K562 (cell line): ENCODE results near the gene ENPP6. TPM values are rescaled to one million over a fixed set of nuclear protein-coding genes. Genes with fewer than 3 reads are reported as not detected.
A peak's percentile ranks its signal among the peaks of the same experiment; 100 is the strongest.

ENCODE experiments used
- ATAC-seq: fragments of 200-7000 bp; cut with Tn5 transposase; 3 replicates; pipeline ENCODE4 v1.9.1; 2020; ENCODE audit warnings: moderate library complexity
- BruUV-seq: library from RNA; stranded (reverse); fragments of 400-500 nt; replicated peaks from 2 replicates; lab custom pipeline; 2021; lab: Mats Ljungman, UMichigan
- CTCF ChIA-PET: fragments of 300-600 bp; formaldehyde crosslinking; extraction: SDS; loops from one replicate; lab custom pipeline; 2021; ENCODE audit warnings: low intra/inter-chr PET ratio; lab: Yijun Ruan, JAX
- POLR2A ChIA-PET: fragments of 300-600, 350-650 bp; sonication (Branson Sonifier 250); formaldehyde crosslinking; extraction: SDS; loops from one replicate; lab custom pipeline; 2021; ENCODE audit warnings: antibody characterized with exemption, inconsistent platforms; lab: Yijun Ruan, JAX
- DNase-seq, 4 experiments: peaks; one replicate each; pipeline versions ENCODE4 v3.0.0 to v3.0.0-alpha.2; 2011 to 2018; ENCODE audit warnings: low spot score in 3 of 4, mixed read lengths in 3 of 4; ENCODE audit errors: extremely low read depth in 1 of 4
- FAIRE-seq: peaks from 2 replicates; lab custom pipeline; 2011; peaks lifted over from hg19 to GRCh38; lab: Jason Lieb, UNC
- H2AFZ ChIP-seq: 2 replicates; pipeline ENCODE4 v1.6.0; 2011; ENCODE audit warnings: low read depth, low read length, control low read depth, inconsistent platforms
- H3K27ac ChIP-seq: fragments of 200-600 bp; 3 replicates; pipeline ENCODE4 v1.8.0; 2011; ENCODE audit warnings: low read depth, mild to moderate bottlenecking, control low read depth, inconsistent platforms, low read length, moderate library complexity, mixed read lengths; ENCODE audit errors: extremely low read depth
- H3K27me3 ChIP-seq, 2 experiments: fragments of 300-600 bp in 1 of 2; 2 replicates in 1 of 2; 3 replicates in 1 of 2; pipeline versions ENCODE4 v1.6.0 to v1.8.0; 2011; ENCODE audit warnings: inconsistent platforms in 2 of 2, low read length in 2 of 2, mild to moderate bottlenecking in 1 of 2, mixed read lengths in 1 of 2, moderate library complexity in 1 of 2; ENCODE audit not compliant: control insufficient read depth in 2 of 2, insufficient read depth in 2 of 2
- H3K36me3 ChIP-seq: fragments of 300-600 bp; 3 replicates; pipeline ENCODE4 v1.8.0; 2011; ENCODE audit warnings: mild to moderate bottlenecking, low read length, inconsistent platforms; ENCODE audit not compliant: control insufficient read depth, insufficient read depth
- H3K4me1 ChIP-seq, 2 experiments: fragments of 200-600 bp in 1 of 2; replicated peaks in 1 of 2; 2 replicates in 1 of 2; 3 replicates in 1 of 2; pipeline versions ENCODE4 v1.5.1 to v1.8.0; 2011; ENCODE audit warnings: inconsistent platforms in 2 of 2, low read length in 2 of 2, mild to moderate bottlenecking in 1 of 2, mixed read lengths in 1 of 2, moderate library complexity in 1 of 2; ENCODE audit not compliant: control insufficient read depth in 2 of 2, insufficient read depth in 2 of 2
- H3K4me2 ChIP-seq: 2 replicates; pipeline ENCODE4 v1.6.1; 2011; ENCODE audit warnings: low read length, control low read depth, inconsistent platforms, mixed read lengths; ENCODE audit not compliant: insufficient read depth
- H3K4me3 ChIP-seq: fragments of 200-600 bp; sonication (generic), shearing (Covaris generic); 2 replicates; pipeline ENCODE4 v1.5.1; 2016; ENCODE audit warnings: control low read depth, inconsistent platforms
- H3K79me2 ChIP-seq: fragments of 200-600 bp; 3 replicates; pipeline ENCODE4 v1.8.0; 2011; ENCODE audit warnings: low read length, inconsistent platforms; ENCODE audit not compliant: control insufficient read depth, insufficient read depth
- H3K9ac ChIP-seq, 2 experiments: 2 replicates each; pipeline versions ENCODE4 v1.6.0 to v1.6.1; 2011; ENCODE audit warnings: low read depth in 2 of 2, low read length in 2 of 2, control low read depth in 1 of 2, inconsistent platforms in 1 of 2, mild to moderate bottlenecking in 1 of 2, mixed read lengths in 1 of 2; ENCODE audit not compliant: insufficient read depth in 1 of 2
- H3K9me1 ChIP-seq: one replicate; pipeline ENCODE4 v1.6.0; 2011; ENCODE audit warnings: inconsistent platforms, mild to moderate bottlenecking, low read length, moderate library complexity; ENCODE audit not compliant: control insufficient read depth, insufficient read depth
- H3K9me3 ChIP-seq: replicated peaks from 2 replicates; pipeline ENCODE4 v1.5.1; 2011; ENCODE audit warnings: low read depth, low read length, inconsistent platforms; ENCODE audit not compliant: control insufficient read depth, insufficient read depth
- H4K20me1 ChIP-seq: replicated peaks from 2 replicates; pipeline ENCODE4 v1.6.1; 2011; ENCODE audit warnings: low read length, inconsistent platforms, mixed read lengths; ENCODE audit not compliant: control insufficient read depth, insufficient read depth
- ADNP ChIP-seq: fragments of 200-800 bp; sonication (Bioruptor generic); IDR thresholded peaks from 2 replicates; pipeline ENCODE4 v1.6.1; 2016; ENCODE audit warnings: missing genetic modification characterization, missing compliant biosample characterization
- CBX1 ChIP-seq: sonication (generic); IDR thresholded peaks from 2 replicates; pipeline ENCODE4 v1.6.1; 2016; ENCODE audit warnings: antibody characterized with exemption, low read depth, mild to moderate bottlenecking
- FOXJ3 ChIP-seq: sonication (generic); formaldehyde crosslinking; IDR thresholded peaks from 2 replicates; pipeline ENCODE4 v1.4.0; 2020; ENCODE audit warnings: mild to moderate bottlenecking, missing genetic modification reagents
- RB1 ChIP-seq: fragments of 450-650 bp; IDR thresholded peaks from 2 replicates; pipeline ENCODE4 v1.6.1; 2017; ENCODE audit warnings: low read depth, mild to moderate bottlenecking
- SRSF7 ChIP-seq: fragments of 200-400 bp; formaldehyde crosslinking; optimal IDR thresholded peaks from 2 replicates; pipeline ENCODE3; 2017; ENCODE audit warnings: mild to moderate bottlenecking, low read depth, low read length
- THAP7 ChIP-seq: fragments of 250-450 bp; sonication (Bioruptor Pico); IDR thresholded peaks from 2 replicates; pipeline ENCODE4 v1.5.0; 2021
- ZNF12 ChIP-seq: sonication (generic); formaldehyde crosslinking; IDR thresholded peaks from 2 replicates; pipeline ENCODE4 v1.4.0; 2020; ENCODE audit warnings: mild to moderate bottlenecking, missing genetic modification reagents
- ZNF239 ChIP-seq: fragments of 250-450 bp; sonication (Bioruptor Pico); IDR thresholded peaks from 2 replicates; pipeline ENCODE4 v1.4.0; 2020; ENCODE audit warnings: mild to moderate bottlenecking
- ZNF583 ChIP-seq: fragments of 250-450 bp; sonication (Bioruptor Pico); IDR thresholded peaks from 2 replicates; pipeline ENCODE4 v1.4.0; 2020
- ZNF696 ChIP-seq: fragments of 250-450 bp; sonication (Bioruptor Pico); conservative IDR thresholded peaks from 2 replicates; pipeline ENCODE4 v1.4.0; 2020; ENCODE audit warnings: mild to moderate bottlenecking, moderate library complexity
- ZZZ3 ChIP-seq: fragments of 450-650 bp; IDR thresholded peaks from 2 replicates; pipeline ENCODE4 v1.6.1; 2016; ENCODE audit warnings: antibody characterized with exemption, mild to moderate bottlenecking, moderate library complexity
- WGBS: fragments of 100-300 bp; shearing (Covaris generic); methylation state at CpG from one replicate; pipeline ENCODE4 v1.1.6; 2016; ENCODE audit warnings: low coverage, mixed read lengths; ENCODE audit not compliant: insufficient coverage; ENCODE audit errors: missing lambda C conversion rate; 5-methylcytosine and 5-hydroxymethylcytosine counted together
- in situ Hi-C: fragments of 300-500 bp; cut with MboI; formaldehyde crosslinking; loops from 4 replicates; pipeline ENCODE4 v1.15.0; 2018; ENCODE audit warnings: inconsistent platforms, mixed read lengths
- intact Hi-C: fragments of 100-400 bp; cut with micrococcal nuclease; formaldehyde crosslinking; loops from 2 replicates; pipeline ENCODE4 v1.14.2; 2022
- polyA plus RNA-seq, 8 experiments: library from polyadenylated mRNA; depleted of rRNA in 4 of 8; stranded (reverse) in 5 of 8; unstranded in 3 of 8; fragments of >200 nt; fragmentation: Nextera tagmentation in 2 of 8; fragmentation: Illumina TruSeq in 1 of 8; extraction: Ambion mirVana in 2 of 8; extraction: Trizol in 1 of 8; gene quantifications; 2 replicates each; pipeline versions ENCODE4 v1.2.1 to v1.2.3, GENCODE V29; 2011 to 2014; ENCODE audit warnings: inconsistent platforms in 1 of 8, missing spikeins in 1 of 8
- total RNA-seq, 7 experiments: library from RNA; depleted of rRNA in 6 of 7; stranded (reverse); fragments of >200 nt in 6 of 7; fragmentation: Illumina TruSeq in 2 of 7; extraction: Trizol in 2 of 7; gene quantifications; 2 replicates each; pipeline versions ENCODE4 v1.2.1 to v1.2.3, GENCODE V29; 2011 to 2021; ENCODE audit warnings: low replicate concordance in 1 of 7
- TF ChIP-seq, protein P1 (sequence below): fragments of 250-450 bp; sonication (Bioruptor Pico); IDR thresholded peaks from 2 replicates; pipeline ENCODE4 v1.5.0; 2021; ENCODE audit warnings: mild to moderate bottlenecking, borderline replicate concordance

Gene ENPP6
- total and polyA plus RNA-seq, 9 of the 15 experiments (the other 6 are each of a cell fraction or from before 2014, with no cell fraction given): 0.29 TPM; not detected in 8

DNA sequence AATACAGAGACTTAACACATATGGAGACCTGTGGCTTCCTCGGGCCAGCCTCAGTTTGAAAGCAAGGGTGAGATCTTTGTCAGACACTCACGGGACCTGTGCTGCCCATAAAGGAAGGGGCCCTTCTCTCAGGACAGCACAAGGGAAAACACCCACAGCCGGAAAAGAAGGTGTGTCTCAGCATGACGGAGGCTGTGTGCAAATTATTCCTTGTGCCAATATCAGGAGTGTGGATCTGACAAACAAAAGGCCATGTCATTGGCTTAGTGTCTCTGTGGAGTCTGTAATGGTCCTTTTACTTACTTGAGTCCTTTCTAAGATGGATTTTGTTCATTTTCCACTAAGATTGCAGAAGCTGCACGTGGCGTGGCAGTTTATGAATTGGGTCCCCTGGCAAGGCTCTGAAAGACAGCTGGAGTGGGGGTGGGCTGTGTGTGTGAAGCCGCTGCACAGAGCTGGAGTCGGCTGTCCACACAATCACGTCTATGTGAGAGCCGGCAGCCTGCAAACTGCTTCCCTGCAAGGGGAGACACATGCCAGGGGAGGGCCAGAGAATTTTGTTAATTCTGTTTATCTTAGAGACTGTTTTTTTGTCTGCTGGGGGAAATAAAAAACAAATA is 1.9 kb downstream of the ENPP6 start:
- 4% methylated on average over 10 of the region's 10 CpGs for WGBS
- in situ Hi-C loops: no loop called here

More for the DNA sequence above, 1.9 kb downstream of the ENPP6 start:
- DNase-seq (no peak), ATAC-seq (peak; percentile 42), FAIRE-seq (no peak)
- intact Hi-C loops: no loop called here
- Histone ChIP-seq H3K79me2 (no peaks in the 10 kb centered on the region), H3K9me3 (no peaks in the 10 kb centered on the region), H3K36me3 (no peaks in the 10 kb centered on the region), H3K4me1 (peaks cover 0 to 3% of the 10 kb centered on the region in 2 experiments; a peak in 1 of 5 replicates), H3K9ac (no peak overlapping the region; a peak in 2 of 4 replicates), H3K9me1 (no peaks in the 10 kb centered on the region), H3K4me3 (no peak overlapping the region)
- POLR2A ChIA-PET: interaction anchor here (0.7 kb wide), 3 partner anchors 8 to 499 kb away, joined by 3 to 4 read pairs (median 3); no protein-coding TSS in a partner anchor
- BruUV-seq: no TSS peak
- no peak for TF ChIP-seq ZNF696
- TF ChIP-seq ZNF12 (CRISPR knock-in tag): no peak
- TF ChIP-seq SRSF7: no peak
- no peak for TF ChIP-seq FOXJ3 (CRISPR knock-in tag)
- TF ChIP-seq CBX1: no peak
- TF ChIP-seq ZZZ3: no peak
- TF ChIP-seq ZNF239: no peak
- TF ChIP-seq RB1: no peak
- TF ChIP-seq THAP7 (CRISPR knock-in tag): no peak
- no peak for TF ChIP-seq ADNP (tag)
- TF ChIP-seq ZNF583 (CRISPR knock-in tag): no peak
- TF ChIP-seq, protein P1, sequence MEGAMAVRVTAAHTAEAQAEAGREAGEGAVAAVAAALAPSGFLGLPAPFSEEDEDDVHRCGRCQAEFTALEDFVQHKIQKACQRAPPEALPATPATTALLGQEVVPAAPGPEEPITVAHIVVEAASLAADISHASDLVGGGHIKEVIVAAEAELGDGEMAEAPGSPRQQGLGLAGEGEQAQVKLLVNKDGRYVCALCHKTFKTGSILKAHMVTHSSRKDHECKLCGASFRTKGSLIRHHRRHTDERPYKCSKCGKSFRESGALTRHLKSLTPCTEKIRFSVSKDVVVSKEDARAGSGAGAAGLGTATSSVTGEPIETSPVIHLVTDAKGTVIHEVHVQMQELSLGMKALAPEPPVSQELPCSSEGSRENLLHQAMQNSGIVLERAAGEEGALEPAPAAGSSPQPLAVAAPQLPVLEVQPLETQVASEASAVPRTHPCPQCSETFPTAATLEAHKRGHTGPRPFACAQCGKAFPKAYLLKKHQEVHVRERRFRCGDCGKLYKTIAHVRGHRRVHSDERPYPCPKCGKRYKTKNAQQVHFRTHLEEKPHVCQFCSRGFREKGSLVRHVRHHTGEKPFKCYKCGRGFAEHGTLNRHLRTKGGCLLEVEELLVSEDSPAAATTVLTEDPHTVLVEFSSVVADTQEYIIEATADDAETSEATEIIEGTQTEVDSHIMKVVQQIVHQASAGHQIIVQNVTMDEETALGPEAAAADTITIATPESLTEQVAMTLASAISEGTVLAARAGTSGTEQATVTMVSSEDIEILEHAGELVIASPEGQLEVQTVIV (CRISPR knock-in tag): no peak
- TF ChIP-seq, all 486 proteins: peak for 0
- H3K27me3 ChIP-seq: peaks cover 22 to 28% of the 10 kb centered on the region in 2 experiments
- no peak overlapping the region; the same call in 1 of the 2 replicates for H3K4me2 ChIP-seq
- H4K20me1 ChIP-seq: no peaks in the 10 kb centered on the region
- CTCF ChIA-PET: no interaction called here
- H3K27ac ChIP-seq: no peak overlapping the region
- no peak overlapping the region for H2AFZ ChIP-seq
